NCI-H82 (cell line): ENCODE data around the gene ADIPOR2.

ENCODE experiments used
- DNase-seq: peaks from one replicate; lab custom pipeline; 2025; lab: John Stamatoyannopoulos, UW

The ADIPOR2 gene

DNA sequence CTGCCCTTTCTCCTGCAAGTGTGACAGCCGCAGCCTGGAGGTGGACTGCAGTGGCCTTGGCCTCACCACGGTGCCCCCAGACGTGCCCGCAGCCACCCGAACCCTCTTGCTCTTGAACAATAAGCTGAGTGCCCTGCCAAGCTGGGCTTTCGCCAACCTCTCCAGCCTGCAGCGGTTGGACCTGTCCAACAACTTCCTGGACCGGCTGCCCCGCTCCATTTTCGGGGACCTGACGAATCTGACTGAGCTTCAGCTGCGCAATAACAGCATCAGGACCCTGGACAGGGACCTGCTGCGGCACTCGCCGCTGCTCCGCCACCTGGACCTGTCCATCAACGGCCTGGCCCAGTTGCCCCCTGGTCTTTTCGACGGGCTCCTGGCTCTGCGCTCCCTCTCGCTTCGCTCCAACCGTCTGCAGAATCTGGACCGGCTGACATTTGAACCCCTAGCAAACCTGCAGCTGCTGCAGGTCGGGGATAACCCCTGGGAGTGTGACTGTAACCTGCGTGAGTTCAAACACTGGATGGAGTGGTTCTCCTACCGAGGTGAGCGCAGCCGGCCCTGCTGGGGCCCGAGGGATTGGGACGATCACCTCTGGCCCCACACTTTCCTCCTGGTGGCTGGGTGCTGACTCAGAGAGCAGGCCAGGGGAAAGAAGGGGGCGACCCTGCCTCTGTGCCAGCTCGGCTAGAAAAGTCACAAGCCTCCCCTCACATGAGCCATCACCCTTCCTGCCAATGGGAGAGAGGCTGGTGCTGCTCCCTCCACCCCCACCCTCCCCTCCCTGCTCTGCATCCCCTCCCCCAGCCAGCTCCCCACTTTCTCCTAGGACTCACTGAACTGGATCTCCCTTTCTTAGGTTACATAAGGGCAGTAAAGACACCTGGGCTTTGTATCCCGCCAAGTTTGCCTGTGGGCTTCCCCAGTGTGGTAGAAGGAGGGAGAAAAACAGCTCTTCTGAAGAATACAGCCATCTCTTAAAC is 140.4 kb downstream of the ADIPOR2 start:
- DNase-seq, result no peak

DNA sequence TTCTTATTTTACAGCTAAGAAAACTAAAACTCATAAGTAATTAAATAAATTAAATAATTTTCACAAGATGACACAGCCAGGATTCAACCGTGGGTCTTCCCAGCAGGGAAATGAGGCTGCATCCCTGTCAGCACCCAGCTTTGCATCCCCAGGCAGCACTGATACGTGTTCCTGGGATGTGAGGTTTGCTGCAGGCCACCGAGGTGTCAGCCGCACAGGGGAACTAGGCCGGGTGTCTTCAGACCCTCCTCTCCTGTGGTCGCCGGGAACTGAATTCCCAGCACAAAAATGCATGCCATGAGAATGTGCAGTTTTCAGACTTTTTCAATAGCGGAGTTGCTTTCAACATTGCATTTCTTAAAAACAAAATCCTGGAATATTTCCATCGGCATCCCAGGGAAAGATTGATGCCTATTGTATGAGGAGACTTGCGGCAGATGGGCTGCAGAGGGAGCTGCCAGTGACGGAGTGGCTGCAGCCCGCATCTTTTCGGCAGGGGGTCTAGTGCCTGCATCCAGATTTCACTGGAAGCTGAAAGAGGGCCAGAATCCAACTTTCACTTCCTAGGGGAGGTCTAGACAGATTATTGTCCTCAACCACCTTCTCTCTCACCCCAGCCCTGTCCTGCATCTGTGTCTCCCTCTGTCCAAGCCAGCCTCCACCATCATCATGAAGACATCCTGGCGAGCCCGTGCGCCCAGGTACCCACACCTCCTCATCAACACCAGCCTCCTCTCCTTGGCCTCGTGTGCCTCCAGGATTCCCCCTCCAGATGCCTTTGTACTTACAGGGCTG is 142.1 kb downstream of the ADIPOR2 start:
- no peak for DNase-seq

- no peak for DNase-seq
Measured at GRCh38 chr12:1833596-1834028, 142.7 kb downstream of the ADIPOR2 start.

- no peak for DNase-seq
Measured at GRCh38 chr12:1834186-1834925, 143.5 kb downstream of the ADIPOR2 start.

DNA sequence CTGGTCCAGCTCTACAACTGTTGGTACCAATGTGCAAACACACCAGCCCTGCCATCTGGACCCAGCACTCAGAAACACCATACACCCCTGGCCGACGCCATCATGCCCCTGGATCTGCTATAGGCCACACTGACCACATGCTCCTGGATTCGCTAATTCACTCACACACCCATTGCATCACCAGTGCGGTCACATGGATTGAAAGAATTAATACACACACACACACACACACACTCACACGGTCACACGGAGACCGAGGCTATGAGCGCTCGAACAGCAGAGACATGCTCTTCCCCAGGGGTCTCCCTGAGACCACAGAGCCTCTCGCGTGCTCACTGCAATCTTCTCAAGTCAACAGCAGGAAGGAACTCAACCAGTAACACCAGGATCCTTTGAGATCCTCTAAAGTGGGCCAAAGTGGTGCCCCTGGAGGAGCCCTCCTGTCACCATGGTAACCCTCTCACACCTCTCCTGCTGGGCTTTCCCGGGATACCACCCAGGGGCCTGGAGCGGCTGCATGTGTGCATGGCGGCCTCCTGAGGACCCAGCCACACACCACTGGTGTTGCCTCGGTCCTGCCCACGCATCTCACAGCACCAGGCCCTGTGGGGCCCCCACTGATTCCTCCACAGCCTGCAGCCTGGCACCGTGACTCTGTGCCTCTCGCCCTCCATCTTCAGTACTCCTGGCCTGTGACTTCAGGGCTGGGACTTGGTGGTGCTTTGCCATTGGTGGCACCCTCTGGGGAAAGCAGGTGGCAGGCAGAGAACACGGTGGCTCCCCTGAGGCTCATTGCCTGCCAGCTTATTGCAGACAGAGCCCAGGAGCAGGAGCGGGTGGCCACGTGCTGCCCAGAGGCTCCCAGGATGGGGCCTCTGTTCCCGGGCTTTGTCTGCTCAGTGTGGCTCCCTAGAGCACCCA is 144.6 kb downstream of the ADIPOR2 start:
- DNase-seq, result no peak

DNA sequence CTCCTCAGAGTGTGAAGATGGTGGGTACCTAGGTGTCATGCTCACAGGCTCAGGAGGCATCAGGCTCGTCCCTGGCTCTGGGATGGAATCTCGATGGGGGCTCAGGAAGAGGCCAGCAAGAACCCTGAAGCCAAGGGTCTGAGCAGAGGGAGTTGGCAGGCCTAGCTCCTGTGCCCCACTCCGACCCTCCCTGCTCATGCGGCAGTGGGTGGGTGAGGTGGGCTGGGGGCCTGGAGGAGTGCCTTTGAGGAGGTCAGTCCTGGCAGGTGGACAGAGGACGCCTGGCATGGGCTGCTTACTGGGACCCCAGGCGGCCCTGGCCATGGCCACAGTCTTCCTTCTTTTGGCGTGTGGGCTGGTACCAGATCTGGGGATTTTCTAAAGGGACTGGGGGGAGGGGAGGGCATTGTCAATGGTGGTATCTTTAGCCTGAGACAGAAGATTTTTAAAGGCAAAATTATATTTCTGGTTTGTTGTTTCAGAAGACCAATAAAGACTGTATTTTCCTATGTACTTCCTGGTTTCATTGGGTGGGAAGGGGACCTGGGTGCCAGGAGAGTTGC is 145.5 kb downstream of the ADIPOR2 start:
- DNase-seq, result no peak

- no peak for DNase-seq
Measured at GRCh38 chr12:1836854-1837421, 146.1 kb downstream of the ADIPOR2 start.

- DNase-seq, result no peak
Measured at GRCh38 chr12:1837541-1838204, 146.8 kb downstream of the ADIPOR2 start.
